HG03439 (cell line): ENCODE measurements around the gene BRF1.

Experiments
- ATAC-seq: cut with Tn5 transposase; IDR thresholded peaks from one replicate; pipeline ENCODE4 v1.9.1; 2021; ENCODE audit warnings: mild to moderate bottlenecking, moderate library complexity; ENCODE audit not compliant: unreplicated experiment

The BRF1 gene

DNA sequence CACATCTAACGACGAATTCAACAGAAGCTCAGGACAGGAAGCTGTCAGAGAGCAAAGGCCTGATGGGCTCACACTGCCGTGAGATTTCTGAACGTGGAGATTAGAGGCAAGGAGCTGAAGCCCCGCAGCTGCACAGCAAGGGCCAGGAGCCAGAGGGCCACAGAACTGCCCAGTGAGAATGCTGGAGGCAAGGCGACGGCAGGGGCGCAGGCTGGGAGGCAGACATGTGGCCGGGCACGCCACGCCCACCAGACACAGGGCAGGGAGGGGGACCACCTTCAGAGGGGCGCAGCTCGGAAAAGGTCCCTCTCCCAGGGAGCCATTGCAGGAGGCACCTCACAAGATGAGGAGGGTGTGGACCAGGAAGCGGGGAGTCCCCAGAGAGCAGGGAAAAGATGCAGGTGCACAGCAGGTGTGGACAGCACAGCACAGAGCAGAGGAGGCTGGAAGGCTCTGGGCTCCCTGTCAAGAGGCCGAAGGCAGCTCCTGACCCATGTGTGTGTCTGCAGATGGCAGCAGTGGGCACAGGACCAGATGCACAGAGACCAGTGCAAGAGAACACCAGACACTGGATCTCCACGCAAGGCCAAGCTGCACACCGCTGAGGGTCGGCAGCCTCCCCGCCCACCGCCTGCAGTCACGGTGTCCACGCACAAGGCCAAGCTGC lies 29.4 kb downstream of the BRF1 start:
- no peak for ATAC-seq

GRCh38 chr14:105269405-105269804 lies 31.4 kb downstream of the BRF1 start:
- no peak for ATAC-seq

GRCh38 chr14:105268736-105269354 lies 32.0 kb downstream of the BRF1 start:
- ATAC-seq: no peak

- ATAC-seq: no peak
Measured at GRCh38 chr14:105267820-105268548, 32.8 kb downstream of the BRF1 start.

- no peak for ATAC-seq
Measured at GRCh38 chr14:105261781-105262180, 39.0 kb downstream of the BRF1 start.

DNA sequence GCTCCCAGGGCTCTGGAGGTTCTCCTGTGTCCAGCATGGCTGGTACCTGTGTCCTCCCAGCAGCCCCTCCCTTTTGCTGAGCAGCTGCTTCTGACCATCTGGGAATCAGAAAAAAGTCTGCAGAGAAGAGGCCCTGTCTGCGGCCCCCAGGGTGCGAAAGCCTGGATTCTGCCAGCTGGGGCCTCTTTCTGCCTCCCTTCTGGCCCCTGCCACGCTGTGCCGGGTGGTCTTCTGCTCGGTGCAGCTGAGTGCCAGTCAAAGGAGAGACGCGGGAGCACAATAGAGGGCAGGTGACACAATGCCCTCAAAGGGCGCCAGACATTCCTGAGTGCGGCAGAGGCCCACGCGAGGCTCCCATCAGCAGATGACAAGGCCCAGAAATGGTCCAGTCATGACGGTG lies 39.8 kb downstream of the BRF1 start:
- no peak for ATAC-seq

- no peak for ATAC-seq
Measured at GRCh38 chr14:105258846-105259245, 42.0 kb downstream of the BRF1 start.

- ATAC-seq: no peak
Measured at GRCh38 chr14:105257464-105257863, 43.3 kb downstream of the BRF1 start.

DNA sequence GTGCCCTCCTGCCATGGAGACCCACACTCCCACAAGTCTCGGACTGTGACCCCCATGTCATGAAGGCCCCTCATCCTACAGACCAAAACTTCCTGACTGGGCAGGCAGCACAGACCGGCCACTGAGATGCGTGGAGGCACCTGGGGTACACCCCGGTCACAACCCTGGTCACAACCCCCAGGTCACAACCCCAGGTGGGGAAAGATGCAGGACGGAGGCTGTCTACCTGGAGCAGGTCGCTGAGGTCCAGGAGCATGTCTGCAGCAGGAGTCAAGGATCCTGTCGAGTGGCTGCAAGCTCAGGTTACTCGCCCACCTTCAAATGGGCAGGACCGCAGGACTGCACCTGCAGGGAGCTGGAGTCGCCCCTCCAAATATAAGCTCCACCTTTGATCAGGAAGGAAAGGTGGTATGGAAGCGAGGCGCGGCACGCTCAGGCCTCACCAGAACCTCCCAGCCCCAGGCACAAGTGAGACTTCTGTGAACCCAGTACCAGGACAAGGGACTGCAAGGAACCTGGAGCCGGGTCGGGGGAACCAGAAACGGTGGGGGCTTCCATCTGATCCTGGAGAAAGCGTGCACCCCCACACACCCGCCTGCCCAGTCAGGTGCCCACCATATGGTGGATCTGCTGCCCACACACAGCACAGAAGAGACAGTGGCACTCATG lies 44.4 kb downstream of the BRF1 start:
- no peak for ATAC-seq

- ATAC-seq: no peak
Measured at GRCh38 chr14:105255021-105255507, 45.7 kb downstream of the BRF1 start.

DNA sequence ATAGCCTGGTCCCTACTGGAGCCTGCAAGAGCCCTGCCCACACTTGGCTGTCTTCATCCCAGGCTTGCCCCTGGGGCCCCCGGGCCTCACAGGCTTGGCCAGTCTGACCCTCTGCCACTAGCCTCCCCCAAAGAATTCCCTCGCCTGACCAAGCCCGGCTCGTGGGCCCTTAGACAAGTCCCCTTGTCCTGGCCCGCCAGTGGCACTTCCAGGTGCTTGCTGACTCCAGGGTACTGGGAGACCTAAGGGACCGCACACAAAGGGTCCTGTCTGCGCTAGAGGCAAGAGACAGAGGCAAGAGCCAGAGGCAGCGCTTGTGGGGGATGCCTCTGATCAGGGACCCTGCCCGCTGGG lies 47.5 kb downstream of the BRF1 start:
- no peak for ATAC-seq

- no peak for ATAC-seq
Measured at GRCh38 chr14:105252552-105253328, 48.1 kb downstream of the BRF1 start.

DNA sequence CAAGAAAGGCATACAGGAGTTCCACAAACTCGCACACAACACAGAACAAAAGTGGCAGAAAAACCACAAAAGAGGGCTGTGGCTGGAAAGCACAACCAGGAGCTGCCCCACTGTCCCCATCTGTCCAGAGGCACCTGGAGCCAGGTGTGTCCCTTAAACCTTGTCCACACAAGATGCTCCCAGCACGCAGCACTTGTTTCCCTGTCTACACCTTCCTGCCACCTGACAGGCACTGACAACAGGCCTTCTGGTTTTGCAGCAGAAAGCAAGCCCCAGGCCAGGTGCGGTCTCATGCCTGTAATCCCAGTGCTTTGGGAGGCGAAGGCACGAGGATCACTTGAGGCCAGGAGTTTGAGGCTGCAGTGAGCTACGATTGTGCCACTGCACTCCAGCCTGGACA lies 48.9 kb downstream of the BRF1 start:
- no peak for ATAC-seq

GRCh38 chr14:105250986-105251385 lies 49.8 kb downstream of the BRF1 start:
- no peak for ATAC-seq

GRCh38 chr14:105250008-105250366 lies 50.8 kb downstream of the BRF1 start:
- ATAC-seq: no peak

DNA sequence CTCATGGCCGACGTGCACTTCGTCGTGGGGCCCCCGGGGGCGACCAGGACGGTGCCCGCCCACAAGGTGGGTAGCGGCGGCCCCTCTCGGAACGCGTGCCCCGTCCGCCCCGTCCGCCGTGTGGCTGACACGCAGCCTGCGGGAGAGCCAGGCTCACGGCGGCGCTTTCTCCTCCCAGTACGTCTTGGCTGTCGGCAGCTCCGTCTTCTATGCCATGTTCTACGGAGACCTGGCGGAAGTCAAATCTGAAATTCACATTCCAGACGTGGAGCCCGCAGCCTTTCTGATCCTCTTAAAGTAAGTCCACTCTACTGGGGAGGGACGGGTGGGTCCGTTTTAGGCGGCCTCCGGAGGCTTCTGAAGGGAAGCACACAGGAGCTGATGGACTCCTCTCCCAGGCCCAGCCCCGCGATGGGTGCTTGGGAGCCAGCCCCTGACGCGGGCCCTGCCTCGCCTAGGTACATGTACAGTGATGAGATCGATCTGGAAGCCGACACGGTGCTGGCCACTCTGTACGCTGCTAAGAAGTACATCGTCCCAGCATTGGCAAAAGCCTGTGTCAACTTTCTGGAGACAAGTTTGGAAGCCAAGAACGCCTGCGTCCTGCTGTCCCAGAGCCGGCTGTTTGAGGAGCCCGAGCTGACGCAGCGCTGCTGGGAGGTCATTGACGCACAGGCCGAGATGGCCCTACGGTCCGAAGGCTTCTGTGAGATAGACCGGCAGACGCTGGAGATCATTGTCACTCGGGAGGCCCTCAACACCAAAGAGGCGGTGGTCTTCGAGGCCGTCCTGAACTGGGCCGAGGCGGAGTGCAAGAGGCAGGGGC lies 51.4 kb downstream of the BRF1 start:
- ATAC-seq: no peak

DNA sequence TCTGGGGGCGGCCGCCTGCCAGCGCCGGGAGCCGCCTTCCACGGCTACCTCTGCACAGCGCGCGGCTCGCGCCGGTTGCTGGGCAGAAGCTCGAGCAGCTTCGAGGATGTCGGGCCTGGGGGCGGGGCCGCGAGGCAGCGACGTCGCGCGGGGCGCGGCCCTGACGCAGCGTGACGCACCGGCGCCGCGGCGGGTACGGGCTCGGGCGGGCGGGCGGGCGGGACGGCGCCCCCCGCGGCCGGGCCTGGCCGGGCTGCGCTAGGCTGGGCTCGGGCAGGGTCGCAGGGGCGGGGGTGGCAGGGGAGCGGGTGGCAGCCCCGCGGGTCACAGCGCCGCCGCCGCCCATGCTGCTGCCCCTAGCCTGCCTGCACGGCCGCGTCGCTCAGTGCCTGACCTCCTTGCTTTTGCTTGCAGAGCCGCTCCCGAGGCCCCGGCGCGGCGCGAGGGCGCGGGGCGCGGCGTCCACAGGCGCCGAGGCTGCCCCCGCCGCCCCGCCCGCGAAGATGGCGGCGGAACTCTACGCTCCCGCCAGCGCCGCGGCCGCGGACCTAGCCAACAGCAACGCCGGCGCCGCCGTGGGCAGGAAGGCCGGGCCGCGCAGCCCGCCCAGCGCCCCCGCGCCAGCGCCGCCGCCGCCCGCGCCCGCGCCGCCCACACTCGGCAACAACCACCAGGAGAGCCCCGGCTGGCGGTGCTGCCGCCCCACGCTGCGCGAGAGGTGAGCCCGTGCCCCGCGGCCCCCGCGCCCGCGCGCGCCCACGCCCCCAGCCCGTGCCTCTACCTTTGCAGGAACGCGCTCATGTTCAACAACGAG lies 52.2 kb downstream of the BRF1 start, which contains the start of gene BTBD6:
Gene BTBD6 (plus strand): TSS at position 166 of the 814 bp plus-strand sequence. CDS start 179 bp downstream, at position 345.
- ATAC-seq: peak; percentile 80

- ATAC-seq: peak; percentile 18
Measured at GRCh38 chr14:105247715-105248367, 53.0 kb downstream of the BRF1 start.
